ENCODE measurements around the gene ACTBL2.

Gene ACTBL2

GRCh38 chr5:57503433-57503832 is 20.8 kb upstream of the ACTBL2 start:
- no peak for TF ChIP-seq CTCF (conservative IDR thresholded peaks at IDR 0.05; ENCODE audit: low read depth, low read length)
- DNase-seq (ENCODE audit: low read depth): peak; percentile 78
- no peak overlapping the region for H3K4me3 ChIP-seq (ENCODE audit: low read length)

DNA sequence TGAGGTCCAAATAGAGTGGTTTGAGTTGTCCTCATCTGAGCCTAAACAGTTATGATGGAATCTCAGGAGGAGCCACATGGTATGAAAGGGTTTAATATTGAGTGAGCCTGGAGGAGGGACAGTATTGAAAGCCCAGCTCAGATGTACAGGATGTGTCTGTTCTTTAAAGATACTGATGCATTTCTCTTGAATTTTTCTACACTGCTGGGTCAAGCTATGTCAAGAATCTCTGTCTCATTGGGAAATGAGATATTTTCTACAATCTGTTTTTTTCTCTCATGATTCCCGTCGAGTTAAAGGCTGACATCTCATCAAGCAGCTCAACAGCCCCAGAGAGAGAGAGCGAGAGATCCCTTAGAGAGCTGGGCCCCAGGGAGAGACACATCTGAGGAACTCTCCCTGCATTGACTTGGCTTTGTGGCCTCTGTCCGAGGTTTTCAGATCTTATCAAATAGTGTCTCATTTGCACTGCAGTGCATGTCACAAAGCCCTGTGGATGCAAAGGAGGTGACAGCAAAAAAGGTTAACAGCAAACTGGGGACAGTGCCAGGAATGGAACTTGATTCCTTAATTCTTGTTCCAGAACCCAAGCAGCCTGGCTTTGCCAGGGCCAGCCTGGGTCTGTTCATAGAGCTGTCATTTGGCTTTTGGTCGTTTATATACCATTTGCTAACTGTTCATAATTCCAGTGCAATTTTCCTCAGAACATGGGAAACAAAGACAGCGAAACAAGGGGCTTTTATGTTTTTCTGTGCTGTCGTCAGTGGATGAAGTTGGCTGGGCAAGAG is 19.0 kb upstream of the ACTBL2 start:
- H3K4me3 ChIP-seq (ENCODE audit: low read length): no peak overlapping the region
- no peak for DNase-seq (ENCODE audit: low read depth)
- TF ChIP-seq CTCF (conservative IDR thresholded peaks at IDR 0.05; ENCODE audit: low read depth, low read length): no peak

DNA sequence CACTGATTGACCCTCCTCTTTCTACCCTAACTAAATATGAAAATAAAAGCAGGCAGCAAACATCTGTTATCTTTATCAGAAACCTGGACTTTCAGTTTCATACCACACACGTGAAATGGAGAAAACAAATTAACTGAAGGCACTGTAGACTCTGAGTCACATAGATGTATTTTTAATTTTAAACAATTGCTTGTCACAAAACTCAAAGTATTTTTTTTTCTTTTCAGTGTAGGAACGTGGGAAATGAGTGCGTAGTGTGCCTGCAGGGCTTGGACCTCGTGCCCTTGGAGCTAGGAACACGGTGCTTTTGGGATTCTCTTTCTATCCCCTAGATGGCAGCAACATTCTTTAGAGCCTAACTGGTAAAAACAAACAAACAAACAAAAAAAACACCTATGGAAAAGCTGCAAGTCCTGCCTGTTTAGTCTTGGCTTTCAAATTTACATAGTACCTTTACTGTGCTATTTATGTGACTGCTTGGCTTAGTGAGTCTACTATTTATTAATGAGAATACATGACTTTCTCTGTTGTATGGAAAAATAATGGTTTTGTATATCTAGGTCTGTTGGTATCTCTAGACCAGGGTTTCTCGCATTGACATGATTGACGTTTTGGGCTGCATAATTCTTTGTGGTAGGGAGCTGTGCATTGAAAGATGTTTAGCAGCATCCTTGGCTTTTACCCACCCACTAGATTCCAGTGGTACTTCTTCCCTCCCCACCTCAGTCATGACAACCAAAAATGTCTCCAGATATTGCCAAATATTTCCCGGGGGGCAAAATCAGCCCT is 16.8 kb upstream of the ACTBL2 start:
- H3K4me3 ChIP-seq (ENCODE audit: low read length): no peak overlapping the region
- no peak for DNase-seq (ENCODE audit: low read depth)
- TF ChIP-seq CTCF (conservative IDR thresholded peaks at IDR 0.05; ENCODE audit: low read depth, low read length): peak; percentile 81

DNA sequence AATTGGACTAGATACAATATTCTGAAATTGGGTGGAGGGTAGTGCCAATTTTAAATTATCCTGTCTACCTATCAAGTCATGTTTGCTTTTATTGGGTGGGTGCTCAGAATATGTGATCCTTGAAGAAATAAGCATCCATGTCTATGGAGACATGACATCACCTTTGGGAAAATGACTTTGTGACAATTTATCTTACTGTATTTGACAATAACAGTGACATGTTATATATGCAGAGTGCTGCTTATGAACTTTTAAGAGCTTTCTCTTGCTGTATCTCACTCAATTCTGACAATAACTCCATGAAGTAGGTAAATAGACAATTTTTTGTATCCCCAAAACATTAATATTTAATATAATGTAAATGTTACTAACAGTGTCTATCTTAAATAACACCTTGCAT is 15.1 kb upstream of the ACTBL2 start:
- no peak for TF ChIP-seq CTCF (conservative IDR thresholded peaks at IDR 0.05; ENCODE audit: low read depth, low read length)
- no peak for DNase-seq (ENCODE audit: low read depth)
- no peak overlapping the region for H3K4me3 ChIP-seq (ENCODE audit: low read length)

- DNase-seq (ENCODE audit: low read depth): no peak
- no peak for TF ChIP-seq CTCF (conservative IDR thresholded peaks at IDR 0.05; ENCODE audit: low read depth, low read length)
- H3K4me3 ChIP-seq (ENCODE audit: low read length): no peak overlapping the region
Observed at GRCh38 chr5:57495285-57496086, 12.9 kb upstream of the ACTBL2 start.

DNA sequence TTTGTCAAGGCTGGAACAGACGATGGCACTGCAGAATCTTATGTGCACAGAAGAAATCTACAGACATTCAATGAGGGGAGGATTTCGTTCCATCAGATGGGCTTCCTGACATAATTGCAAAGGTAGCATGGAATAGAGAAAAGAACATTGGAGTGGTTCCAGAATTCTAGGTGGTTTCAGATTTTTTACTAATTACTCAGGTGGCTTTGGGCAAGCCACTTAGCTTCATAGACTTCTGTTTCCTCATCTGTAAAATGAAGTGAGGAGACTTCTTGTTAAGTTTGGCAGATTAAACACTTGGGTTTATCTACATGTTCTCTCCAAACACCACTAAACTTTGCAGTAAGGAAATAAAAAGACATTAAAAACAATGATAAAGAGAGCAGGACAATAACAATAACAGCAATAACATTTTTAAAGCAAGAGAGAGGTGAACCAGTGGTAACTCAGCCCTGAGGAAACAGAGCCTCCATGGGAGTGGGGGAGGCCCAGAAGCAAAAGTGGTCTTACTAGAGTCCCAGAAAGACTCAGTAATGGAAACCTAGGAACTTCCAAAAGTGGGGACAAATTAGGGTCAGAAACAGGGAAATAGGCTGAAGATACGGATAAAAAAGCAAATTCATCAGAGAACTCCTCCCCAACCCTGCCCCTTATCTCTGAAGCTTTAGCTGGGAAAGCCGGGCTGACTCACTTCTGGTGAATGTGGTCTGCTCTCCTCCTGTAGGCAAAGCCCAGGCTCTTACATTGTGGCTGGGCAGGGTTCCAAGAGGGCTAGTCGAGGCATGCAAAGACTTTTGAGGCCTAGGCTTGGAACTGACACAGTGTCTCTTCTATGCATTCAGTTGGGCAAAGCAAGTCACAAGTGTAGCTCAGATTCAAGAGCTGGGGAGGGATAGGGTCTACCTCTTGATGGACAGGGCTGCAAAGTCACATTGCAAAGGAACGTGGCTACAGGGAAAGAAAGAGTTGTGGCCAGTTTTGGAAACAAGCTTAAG is 11.8 kb upstream of the ACTBL2 start:
- peak overlapping the region; percentile 12 for H3K4me3 ChIP-seq (ENCODE audit: low read length)
- TF ChIP-seq CTCF (conservative IDR thresholded peaks at IDR 0.05; ENCODE audit: low read depth, low read length): no peak
- DNase-seq (ENCODE audit: low read depth): peak; percentile 99

Data from retinal pigment epithelial cell (primary cell).